Measurements from ENCODE around the gene LAMA5.
A peak's percentile ranks its signal among the peaks of the same experiment; 100 is the strongest.

Gene LAMA5

DNA sequence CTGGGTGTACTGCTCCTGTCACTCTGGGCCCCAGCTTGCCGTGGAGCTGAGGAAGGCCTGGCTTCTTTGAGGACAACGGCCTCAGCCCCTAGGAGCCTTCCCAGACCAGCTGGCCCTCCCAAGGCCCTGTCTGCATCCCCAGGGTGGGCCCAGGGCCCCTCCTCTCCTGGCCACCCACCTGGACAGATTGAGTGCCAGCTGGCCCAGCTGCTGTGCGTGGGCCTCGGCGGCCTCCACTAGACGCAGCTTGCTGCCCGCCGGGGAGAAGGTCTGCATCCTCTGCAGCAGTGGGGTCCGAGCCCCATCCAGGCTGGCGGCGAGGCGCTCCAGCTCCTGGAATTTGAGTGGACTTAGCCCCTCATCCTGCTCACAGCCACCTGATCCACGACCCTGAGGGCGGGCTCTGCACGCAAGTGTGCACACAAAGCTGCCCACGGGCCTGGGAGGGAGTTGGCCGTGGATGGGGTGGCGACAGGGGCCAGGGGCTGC, 49.9 kb downstream of the LAMA5 start:
- Mint-ChIP-seq H3K27ac (no peak overlapping the region), H3K4me3 (no peak overlapping the region), H3K9me3 (no peaks in the 10 kb centered on the region), H3K4me1 (peaks cover 12% of the 10 kb centered on the region), H3K36me3 (peaks cover 6% of the 10 kb centered on the region)
- ATAC-seq = no peak
- DNase-seq (ENCODE audit: low spot score in 2 of 2) = no peak

DNA sequence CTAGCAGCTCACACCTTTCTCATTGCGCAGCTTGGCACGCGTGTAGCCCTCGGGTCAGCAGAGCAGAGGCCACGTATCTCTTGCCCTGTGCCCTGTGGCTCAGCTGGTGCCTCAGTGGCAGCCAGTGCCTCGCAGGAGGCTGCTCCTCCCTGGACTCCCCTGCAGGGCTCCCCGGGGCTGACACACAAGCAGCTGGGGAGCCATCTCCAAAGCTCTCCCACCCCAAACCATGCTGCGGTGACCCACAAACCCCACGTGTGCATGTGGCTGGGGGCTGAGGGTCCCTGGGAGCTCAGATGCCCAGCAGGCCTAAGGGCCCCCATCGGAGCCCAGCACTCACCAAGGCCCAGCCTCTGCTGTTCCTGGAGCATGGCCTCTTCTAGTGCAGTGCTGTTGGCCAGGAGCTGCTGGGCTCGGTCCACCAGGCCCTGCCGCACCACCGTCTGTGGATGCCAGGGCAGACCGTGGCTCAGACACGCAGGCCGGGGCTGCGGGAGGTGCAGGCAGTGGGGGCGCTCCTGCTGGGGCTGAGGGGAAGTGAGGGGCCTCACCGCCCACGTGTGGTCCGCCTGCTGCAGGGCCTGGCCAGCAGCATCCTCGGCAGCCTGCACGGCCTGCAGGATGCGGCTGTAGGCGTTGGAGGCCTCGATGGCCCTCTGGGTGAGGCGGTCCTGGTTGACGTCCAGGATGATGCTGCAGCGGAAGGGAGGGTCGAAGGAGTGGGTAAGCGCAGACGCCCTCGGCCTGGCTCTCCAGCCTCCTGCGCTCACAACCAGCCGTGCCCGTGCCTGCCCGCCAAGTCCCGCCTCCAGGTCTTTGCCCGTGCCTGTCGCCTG, 50.6 kb downstream of the LAMA5 start:
- no peaks in the 10 kb centered on the region for H3K9me3 Mint-ChIP-seq
- no peak overlapping the region for H3K4me3 Mint-ChIP-seq
- H3K4me1 Mint-ChIP-seq = peaks cover 12% of the 10 kb centered on the region
- no peak for DNase-seq (ENCODE audit: low spot score in 2 of 2)
- H3K36me3 Mint-ChIP-seq = peaks cover 6% of the 10 kb centered on the region
- no peak overlapping the region for H3K27ac Mint-ChIP-seq
- no peak for ATAC-seq

DNA sequence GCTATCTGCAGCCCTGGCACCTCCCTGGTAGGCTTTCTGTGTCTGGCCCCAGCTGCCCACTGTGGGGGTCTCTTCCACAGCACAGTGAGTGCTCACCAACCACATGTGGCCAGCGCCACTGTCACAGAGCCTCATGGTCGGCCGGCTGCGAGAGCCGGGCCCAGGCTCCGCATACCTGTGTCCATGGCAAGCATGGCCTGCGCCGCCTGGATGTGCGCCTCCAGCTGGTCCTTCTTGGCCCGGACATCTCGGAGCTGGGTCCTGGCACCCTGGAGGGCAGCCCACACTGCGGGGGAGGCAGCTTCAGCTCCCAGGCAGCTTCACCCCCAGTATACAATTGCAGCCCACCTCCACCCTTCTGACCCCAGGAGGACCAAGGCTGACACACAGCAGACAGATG, 51.3 kb downstream of the LAMA5 start:
- Mint-ChIP-seq H3K4me1 (peaks cover 11% of the 10 kb centered on the region), H3K9me3 (no peaks in the 10 kb centered on the region), H3K4me3 (no peak overlapping the region), H3K27ac (no peak overlapping the region), H3K36me3 (peaks cover 6% of the 10 kb centered on the region)
- ATAC-seq (no peak), DNase-seq (ENCODE audit: low spot score in 2 of 2) (no peak)

DNA sequence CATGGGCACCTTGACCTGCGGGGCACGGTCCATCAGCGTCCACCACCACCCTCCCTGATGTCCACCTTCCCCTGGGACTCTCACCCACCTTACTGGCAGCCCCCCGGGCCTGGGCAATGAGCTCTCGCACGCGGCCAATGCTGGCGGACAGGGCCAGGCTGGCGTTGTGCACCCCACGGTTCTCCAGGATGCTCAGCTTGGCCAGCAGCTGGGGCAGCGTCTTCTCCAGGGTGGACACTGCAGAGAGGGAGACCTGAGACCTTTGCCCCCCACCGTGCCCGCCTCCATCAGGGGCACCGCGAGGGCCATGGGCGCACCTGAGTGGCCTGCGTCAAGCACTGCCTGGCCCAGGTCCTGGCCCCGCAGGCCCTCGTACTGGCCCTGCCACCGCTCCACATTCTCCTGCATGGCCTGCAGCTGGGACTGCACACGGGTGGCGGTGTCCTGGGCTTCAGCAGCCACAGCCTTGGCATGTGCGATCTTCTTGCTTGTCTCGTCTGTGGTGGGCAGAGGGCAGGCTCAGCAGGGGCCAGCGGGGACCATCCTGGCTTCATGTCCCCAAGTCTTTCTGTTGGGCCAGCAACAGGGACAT, 52.3 kb downstream of the LAMA5 start:
- Mint-ChIP-seq H3K9me3 (no peaks in the 10 kb centered on the region), H3K36me3 (peaks cover 6% of the 10 kb centered on the region), H3K4me3 (no peak overlapping the region), H3K4me1 (peaks cover 8% of the 10 kb centered on the region), H3K27ac (no peak overlapping the region)
- no peak for ATAC-seq
- DNase-seq (ENCODE audit: low spot score in 2 of 2) = no peak

DNA sequence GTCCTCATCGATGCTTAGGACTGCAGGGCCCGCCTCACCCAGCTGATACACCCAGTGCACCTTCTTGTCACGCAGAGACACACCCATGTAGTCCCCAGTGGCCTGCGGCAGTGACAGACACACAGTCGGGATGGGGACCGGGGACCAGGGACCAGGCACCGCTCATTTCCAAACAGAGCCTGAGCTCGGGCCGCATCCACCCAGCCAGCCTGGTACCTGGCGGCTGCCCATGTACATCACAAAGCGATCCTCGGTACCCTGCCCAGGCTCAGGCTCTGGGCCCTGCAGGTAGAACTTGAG, 52.8 kb downstream of the LAMA5 start:
- no peaks in the 10 kb centered on the region for H3K9me3 Mint-ChIP-seq
- DNase-seq (ENCODE audit: low spot score in 2 of 2) = no peak
- peaks cover 8% of the 10 kb centered on the region for H3K4me1 Mint-ChIP-seq
- H3K4me3 Mint-ChIP-seq = no peak overlapping the region
- peaks cover 6% of the 10 kb centered on the region for H3K36me3 Mint-ChIP-seq
- H3K27ac Mint-ChIP-seq = no peak overlapping the region
- peak; percentile 3 for ATAC-seq

DNA sequence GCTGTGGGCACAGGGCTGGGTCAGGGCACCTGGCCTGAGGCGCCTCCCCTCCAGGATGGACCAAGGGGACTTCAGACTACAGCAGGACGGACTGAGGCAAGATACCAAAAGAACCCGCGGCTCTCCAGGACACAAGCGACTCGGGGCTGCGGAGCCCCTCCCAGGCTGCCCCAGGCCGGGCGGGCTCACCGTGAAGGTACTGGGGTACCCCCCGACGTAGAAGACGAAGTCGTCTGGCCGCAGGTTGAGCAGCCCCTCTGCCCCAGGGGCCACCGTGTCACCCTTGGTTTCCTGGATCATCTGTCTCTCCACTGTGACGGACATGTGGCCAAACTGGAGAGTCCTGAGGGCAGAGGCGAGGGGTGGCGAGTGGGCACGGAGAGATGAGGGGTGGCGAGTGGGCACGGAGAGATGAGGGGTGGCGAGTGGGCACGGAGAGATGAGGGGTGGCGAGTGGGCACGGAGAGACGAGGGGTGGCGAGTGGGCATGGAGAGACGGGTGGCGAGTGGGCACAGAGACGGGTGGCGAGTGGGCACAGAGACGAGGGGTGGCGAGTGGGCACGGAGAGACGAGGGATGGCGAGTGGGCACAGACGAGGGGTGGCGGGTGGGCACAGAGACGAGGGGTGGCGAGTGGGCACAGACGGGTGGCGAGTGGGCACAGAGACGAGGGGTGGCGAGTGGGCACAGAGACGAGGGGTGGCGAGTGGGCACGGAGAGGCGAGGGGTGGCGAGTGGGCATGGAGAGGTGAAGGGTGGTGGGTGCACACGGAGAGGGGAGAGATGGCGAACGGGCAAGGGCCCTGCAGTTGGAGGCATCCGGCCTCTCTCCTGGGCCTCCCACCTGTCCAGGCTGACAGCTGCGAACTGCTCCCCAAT, 53.4 kb downstream of the LAMA5 start:
- ATAC-seq (no peak), DNase-seq (ENCODE audit: low spot score in 2 of 2) (no peak)
- H3K36me3 Mint-ChIP-seq = peaks cover 10% of the 10 kb centered on the region
- no peak overlapping the region for H3K27ac Mint-ChIP-seq
- H3K4me3 Mint-ChIP-seq = no peak overlapping the region
- no peaks in the 10 kb centered on the region for H3K9me3 Mint-ChIP-seq
- H3K4me1 Mint-ChIP-seq = peaks cover 8% of the 10 kb centered on the region

DNA sequence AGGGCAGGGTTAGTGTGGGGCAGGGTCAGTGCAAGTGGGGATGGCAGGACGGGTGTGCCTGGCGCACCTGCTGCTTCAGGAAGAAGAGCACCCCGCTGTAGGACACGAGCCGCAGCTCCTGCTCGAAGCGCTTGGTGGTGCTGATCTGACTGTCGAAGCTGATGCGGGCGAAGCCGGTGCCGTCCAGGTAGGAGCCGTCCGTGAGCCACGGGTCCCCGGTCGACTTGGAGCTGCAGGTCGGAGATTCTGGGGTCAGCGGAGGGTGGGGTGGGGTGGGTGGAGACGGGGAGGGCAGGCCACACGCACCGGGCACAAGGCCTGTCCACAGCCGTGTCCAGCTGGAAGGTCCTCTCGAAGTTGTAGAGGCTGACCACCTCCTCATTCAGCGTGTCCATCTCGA, 54.1 kb downstream of the LAMA5 start:
- H3K36me3 Mint-ChIP-seq = peaks cover 16% of the 10 kb centered on the region
- H3K4me1 Mint-ChIP-seq = peaks cover 8% of the 10 kb centered on the region
- H3K4me3 Mint-ChIP-seq = no peak overlapping the region
- no peaks in the 10 kb centered on the region for H3K9me3 Mint-ChIP-seq
- ATAC-seq = no peak
- no peak for DNase-seq (ENCODE audit: low spot score in 2 of 2)
- no peak overlapping the region for H3K27ac Mint-ChIP-seq

DNA sequence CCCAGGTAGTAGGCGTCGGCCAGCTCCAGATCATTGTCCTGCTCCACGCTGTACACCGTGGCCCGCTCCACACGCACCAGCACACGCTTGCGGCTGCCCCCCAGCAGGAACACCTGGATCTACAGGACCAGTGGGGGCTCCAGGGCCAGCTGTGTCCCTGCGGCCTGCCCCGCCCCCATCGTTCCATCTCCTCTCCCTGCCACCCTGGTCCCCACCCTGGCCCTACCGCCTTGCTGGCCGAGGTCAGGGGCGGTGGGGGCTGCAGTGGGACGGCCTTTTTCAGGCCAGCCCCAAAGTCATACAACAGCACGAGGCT, 54.5 kb downstream of the LAMA5 start:
- no peak overlapping the region for H3K4me3 Mint-ChIP-seq
- H3K27ac Mint-ChIP-seq = no peak overlapping the region
- H3K4me1 Mint-ChIP-seq = peaks cover 8% of the 10 kb centered on the region
- no peaks in the 10 kb centered on the region for H3K9me3 Mint-ChIP-seq
- H3K36me3 Mint-ChIP-seq = peaks cover 18% of the 10 kb centered on the region
- ATAC-seq (no peak), DNase-seq (ENCODE audit: low spot score in 2 of 2) (no peak)

DNA sequence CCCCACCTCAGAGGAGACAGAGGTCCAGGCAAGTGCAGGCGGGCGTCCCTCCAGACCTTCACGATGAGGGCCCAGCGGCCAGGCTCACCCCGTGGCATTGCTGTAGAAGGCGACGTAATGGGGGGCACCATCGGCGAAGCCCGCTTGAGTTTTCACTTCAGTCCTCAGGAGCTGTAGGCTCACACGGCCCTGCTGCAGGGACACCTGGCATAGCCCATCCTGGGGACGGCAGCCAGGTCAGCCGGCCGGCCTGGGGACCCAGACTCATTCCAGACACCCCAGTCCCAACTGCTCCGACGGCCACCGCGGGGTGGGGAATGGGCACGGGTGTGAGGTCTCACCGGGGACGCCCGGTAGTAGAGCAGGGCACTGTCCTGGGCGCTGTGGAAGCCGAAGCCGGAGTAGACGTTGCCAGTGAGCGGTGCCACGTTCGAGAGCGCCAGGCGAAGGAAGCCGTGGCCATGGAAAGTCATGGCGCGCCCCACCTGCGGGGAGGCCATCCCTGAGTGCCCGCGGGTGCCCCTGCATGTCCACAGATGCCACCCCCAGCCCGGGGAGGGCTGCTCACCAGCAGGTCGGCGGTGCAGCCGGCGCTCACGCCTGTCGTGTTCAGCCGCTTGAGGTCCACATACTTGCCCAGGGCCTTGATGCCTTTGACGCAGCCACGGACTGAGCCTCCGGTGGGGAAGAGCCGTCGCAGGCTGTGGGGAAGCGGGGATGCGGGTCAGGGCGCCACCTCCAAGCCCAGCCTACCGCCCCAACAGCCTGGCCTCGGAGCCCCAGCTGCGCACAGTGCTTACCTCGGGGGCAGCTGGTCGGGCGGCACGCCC, 55.1 kb downstream of the LAMA5 start:
- Mint-ChIP-seq H3K36me3 (peaks cover 20% of the 10 kb centered on the region), H3K27ac (no peak overlapping the region), H3K4me1 (peaks cover 8% of the 10 kb centered on the region), H3K9me3 (no peaks in the 10 kb centered on the region), H3K4me3 (no peak overlapping the region)
- DNase-seq (ENCODE audit: low spot score in 2 of 2) (no peak), ATAC-seq (no peak)

DNA sequence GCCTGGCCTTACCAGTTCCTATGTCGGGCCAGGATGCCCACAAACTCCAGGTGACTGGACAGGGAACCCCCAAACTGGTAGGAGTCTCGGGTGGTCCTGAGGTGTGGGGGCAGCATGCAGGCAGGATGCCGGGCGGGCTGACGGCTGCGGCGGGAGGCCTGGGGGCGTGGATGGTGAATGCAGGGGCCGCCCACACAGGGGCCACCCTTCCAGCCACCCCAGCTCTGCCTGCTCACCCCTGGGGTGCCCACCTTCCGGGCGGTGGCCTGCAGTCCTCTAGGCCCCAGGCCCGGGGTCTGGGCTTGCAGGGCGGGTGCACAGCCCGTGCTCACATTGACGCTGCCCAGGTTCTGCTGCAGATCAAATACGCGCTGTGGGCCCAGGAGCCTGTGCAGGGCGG, 56.0 kb downstream of the LAMA5 start:
- no peaks in the 10 kb centered on the region for H3K9me3 Mint-ChIP-seq
- peaks cover 8% of the 10 kb centered on the region for H3K4me1 Mint-ChIP-seq
- H3K4me3 Mint-ChIP-seq = no peak overlapping the region
- ATAC-seq = no peak
- H3K27ac Mint-ChIP-seq = no peak overlapping the region
- no peak for DNase-seq (ENCODE audit: low spot score in 2 of 2)
- H3K36me3 Mint-ChIP-seq = peaks cover 28% of the 10 kb centered on the region

DNA sequence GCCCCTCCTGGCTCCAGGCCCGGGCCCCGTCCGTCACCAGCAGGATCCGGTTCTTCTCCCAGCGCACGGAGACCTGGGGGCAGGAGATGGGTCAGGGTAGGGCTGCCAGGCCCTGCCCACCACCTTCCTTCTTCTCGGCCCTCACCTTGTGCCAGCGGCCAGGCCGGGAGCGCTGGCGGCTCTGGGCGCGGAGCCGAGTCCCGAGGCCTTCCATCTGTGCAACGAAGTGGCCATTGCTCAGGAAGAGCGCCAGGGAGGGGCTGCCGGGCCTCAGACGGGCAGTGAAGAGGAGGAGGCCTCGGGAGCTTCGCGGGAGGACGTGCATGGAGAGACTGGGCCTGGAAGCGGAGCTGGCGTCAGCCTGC, 56.4 kb downstream of the LAMA5 start:
- Mint-ChIP-seq H3K9me3 (no peaks in the 10 kb centered on the region), H3K27ac (no peak overlapping the region), H3K4me3 (no peak overlapping the region), H3K4me1 (peaks cover 11% of the 10 kb centered on the region), H3K36me3 (peaks cover 32% of the 10 kb centered on the region)
- no peak for DNase-seq (ENCODE audit: low spot score in 2 of 2)
- ATAC-seq = no peak

DNA sequence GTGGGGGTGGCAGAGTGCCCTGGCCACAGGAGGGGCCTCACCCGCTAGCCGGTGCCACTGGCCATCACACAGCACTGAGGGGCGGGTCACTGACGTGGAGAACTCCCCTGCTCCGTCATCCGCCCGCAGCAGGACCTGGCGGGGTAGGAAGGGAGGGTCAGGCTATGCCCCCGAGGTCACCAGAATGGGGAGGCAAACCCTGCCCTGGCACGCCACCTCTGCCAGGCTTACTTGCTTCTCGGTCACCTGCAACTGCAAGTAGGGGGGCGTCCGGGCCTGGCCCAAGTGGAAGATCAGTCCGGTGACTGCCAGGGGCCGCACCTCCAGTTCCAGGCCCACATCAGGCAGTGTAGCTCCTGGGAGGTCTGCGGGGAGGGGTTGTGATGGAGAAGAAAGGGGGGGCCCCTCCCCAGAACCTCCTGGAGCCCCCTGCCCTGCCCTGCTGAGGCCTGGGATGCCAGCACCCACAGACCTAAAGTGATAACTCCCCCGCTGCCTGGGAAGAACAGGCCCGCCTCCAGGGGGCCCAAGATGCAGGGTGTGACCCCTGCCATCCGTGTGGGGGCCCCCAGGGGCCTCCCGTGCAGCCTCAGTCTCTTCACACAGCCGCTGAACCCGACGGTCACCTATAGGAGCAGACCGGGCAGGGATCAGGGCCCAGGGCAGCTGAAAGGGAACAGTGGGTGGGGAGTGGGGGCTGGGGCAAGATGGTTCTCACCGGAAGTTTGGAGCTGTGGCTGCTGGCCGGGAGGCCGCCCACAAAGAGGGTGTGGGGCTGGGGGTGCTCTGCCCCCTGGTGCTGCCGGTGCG, 57.0 kb downstream of the LAMA5 start:
- no peak overlapping the region for H3K4me3 Mint-ChIP-seq
- peaks cover 11% of the 10 kb centered on the region for H3K4me1 Mint-ChIP-seq
- no peaks in the 10 kb centered on the region for H3K9me3 Mint-ChIP-seq
- no peak overlapping the region for H3K27ac Mint-ChIP-seq
- ATAC-seq = no peak
- no peak for DNase-seq (ENCODE audit: low spot score in 2 of 2)
- H3K36me3 Mint-ChIP-seq = peaks cover 38% of the 10 kb centered on the region

DNA sequence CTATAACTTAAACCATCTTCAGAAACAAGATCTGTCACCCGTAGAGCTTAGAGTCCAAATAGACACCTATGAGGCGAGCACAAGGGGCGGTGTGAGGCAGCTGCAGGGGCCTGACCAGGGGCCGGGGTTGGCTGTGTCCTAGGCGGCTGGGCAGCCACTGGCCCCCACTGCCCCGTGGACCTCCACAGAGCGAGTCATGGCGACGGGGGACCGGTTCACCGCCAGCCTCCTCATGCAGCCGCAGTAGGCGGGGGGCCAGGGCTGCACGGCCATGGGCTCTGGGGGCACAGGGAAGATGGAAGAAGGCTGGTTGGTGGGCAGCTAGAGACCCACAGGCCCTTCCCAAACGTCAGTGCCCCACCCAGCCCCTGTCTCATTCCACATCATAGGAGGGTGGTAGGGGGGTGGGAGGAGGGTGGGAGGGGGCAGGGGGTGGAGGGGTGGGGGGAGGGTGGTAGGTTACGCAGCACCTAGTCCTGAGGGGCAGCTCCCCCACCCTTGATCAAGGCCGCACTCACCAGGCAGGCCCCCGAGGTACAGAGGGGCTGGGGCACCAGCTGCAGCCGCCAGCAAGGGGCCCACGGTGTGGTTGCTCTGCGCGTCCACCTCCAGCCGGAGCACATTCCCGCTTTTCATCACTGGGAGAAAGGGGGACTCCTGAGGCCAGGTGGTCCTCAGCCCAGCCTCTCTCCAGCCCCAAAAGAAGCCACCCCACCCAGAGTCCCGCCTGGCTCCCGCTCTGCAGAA, 57.7 kb downstream of the LAMA5 start:
- DNase-seq (ENCODE audit: low spot score in 2 of 2) = no peak
- ATAC-seq = no peak
- Mint-ChIP-seq H3K36me3 (peaks cover 46% of the 10 kb centered on the region), H3K4me3 (no peak overlapping the region), H3K9me3 (no peaks in the 10 kb centered on the region), H3K27ac (no peak overlapping the region), H3K4me1 (peaks cover 16% of the 10 kb centered on the region)

Data from stimulated activated effector memory CD8-positive, alpha-beta T cell treated with anti-CD3 and anti-CD28 coated beads, Interleukin-12 subunit alpha, Interleukin-12 subunit beta, amount 100 ng/mL, for 72 hours (primary cell).